Stimulated activated CD4-positive, alpha-beta T cell treated with anti-CD3 and anti-CD28 coated beads, Interleukin-12 subunit alpha, Interleukin-12 subunit beta, amount 100 ng/mL, for 4 hours (primary cell): ENCODE measurements around the gene NGF.
"Not testable (repeated sequence)": the region's sequence is repeated elsewhere in the genome, so short reads cannot be mapped to it uniquely, and the experiment has no call there.

ENCODE experiments used
- DNase-seq: peaks from one replicate; pipeline ENCODE4 v3.0.0-alpha.2; 2020

NGF gene

DNA sequence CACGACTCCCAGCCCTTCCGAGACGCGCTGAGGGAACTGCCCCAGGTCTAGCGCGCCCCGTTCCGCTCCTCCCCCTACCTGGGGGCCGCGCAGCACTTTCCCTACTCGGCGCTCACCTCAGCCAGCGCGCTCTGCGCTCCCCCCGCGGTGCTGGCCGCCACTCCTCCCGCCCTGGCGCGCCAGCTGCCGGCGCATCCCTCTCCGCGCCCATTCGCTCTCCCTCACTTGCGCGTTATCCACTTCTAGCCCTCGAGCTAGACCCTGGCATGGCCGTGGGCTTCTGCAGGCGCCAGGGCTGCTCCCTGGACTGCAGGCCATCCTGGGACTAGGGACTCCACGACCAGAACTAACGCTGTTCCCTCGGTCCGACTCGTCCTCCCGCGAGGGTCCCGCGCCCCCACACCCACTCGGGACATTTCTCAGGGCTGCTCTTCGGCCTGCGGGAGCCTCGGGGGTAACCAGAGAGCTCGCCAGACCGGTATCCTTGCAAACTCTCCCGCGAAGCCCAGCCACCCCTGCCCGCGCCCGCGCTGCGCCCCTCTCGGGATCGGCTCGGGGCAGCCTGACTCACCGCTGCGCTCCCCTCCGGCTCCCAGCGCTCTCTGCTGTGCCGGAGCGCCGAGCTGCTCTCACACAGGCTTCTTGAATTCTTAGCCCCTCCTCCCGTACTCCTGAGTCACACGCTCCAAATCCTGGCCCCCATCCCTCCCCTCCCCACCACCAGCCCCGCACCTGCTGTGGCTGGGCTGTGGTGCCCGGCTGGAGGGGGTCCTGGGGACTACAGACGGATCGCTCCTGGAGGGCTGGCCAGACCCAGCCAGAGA lies at the start of gene NGF:
Gene NGF (minus strand): TSS at position 617 of the 824 bp plus-strand sequence. CDS start 51,454 bp downstream, outside the sequence.
- DNase-seq = no peak

DNA sequence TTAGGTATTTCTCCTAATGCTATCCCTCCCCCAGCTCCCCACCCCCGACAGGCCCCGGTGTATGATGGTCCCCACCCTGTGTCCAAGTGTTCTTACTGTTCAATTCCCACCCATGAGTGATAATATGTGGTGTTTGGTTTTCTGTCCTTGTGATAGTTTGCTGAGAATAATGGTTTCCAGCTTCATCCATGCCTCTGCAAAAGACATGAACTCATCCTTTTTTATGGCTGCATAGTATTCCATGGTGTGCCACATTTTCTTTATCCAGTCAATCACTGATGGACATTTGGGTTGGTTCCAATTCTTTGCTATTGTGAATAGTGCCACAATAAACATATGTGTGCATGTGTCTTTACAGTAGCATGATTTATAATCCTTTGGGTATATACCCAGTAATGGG lies 45.4 kb upstream of the NGF start:
- not testable (repeated sequence) for DNase-seq

DNA sequence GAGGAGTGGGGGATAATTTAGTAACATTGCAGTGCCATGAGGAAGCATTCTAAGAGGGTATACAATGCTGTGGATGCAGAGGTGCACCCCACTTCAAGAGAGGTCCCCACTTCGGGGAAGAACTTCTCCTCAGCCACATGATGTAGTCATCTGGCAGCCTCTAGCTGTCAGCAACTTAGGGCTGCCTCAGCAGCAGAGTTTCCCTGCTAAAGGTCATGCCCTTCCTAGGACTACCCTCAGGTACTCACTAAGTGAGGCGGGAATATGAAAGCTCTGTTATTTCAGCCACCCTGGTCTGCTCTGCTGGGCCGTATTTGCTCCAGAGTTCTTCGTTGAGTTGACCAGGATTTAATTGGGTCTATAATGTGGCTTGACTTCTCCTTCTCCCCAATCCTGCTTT lies 41.9 kb upstream of the NGF start:
- no peak for DNase-seq

DNA sequence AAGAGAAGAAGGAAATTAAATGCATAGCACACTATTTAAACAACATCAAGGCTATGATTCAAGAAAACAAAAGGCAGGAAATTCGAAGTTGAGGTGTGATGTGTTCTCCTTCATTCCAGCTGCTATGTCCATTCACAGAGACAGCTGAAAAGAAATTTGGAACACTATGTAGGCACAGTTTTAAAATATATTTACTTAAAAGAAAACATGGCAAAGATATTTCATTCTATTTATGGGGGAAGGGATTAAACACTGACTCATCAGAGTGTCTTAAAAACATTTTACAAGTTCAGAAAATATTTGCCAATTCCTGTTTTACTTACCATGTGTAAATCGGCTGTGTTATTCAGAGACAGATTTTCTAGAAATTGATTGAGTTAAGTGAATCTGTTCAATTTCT lies 39.4 kb upstream of the NGF start:
- DNase-seq = no peak

DNA sequence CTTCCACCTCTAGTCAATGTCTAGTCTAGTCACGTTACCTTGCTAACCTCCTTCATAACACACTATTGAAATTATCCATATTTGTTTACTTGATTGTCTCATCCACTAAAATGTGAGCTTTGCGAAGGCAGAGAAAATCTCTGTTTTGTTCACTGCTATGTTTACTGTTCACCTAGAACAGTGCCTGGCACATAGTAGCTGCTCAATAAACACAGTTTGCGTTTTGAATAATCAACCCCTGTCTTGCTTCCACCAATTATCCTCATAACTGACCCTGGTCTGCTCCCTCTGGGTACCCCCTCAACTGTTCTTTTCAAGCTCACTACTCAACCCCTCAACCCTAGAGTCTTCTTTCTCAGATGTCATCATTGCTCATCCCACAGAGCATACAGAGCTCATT lies 36.5 kb upstream of the NGF start:
- DNase-seq = no peak

DNA sequence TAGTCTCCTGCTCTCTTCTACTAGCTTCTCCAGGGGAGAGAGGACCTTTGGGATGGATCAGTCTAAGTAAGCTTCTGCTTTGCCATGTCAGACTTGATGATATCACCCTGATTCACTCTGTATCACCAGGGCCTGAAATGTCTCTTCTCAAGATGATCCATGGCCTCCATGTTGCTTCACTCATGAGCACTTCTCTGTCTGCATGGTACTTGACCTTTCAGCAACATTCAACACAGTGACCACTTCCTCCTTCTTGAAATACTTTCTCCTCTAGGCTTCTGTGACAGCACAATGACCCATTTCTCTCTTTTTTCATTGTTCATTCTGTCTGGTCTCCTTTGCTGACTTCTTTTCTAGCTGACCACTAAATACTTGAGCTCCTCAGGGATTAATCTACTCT lies 35.3 kb upstream of the NGF start:
- DNase-seq = no peak

DNA sequence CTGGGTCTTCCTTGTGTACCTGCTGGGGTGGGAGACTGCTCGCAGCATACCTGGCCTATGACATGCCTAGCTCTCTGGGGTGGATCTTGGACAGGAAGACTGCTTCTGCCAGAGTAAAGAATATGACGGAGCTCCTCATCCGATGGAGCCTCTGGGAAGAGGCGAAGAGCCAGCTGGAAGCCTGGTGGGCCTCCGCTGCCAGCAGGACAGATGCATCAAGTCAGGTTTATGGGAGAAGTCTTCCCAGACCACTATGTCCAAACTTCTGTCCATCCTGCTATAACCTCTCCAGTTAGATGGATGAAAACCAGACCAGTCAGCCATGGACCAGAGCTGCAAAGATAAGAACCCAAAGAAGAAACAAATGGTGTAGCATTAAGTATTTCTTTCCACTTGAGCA lies 27.7 kb upstream of the NGF start:
- no peak for DNase-seq

DNA sequence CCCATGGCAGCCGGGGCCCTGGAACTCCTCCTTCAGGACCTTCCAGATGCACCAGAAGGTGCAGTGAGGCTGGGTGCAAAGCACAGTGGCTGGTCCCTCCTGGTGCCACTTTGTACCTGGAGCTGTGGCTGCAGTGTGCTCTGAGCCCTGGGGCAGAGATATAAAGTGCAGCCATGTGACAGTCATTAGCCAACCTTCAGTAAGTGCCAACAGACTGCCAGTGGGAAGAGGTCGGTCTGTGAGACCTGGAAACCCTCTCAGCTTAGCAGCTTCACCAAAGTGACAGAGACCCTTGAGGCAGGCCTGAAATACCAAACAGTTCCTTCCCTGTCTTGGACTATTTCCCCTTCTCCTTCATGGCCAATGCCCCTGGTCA lies 26.7 kb upstream of the NGF start:
- no peak for DNase-seq

DNA sequence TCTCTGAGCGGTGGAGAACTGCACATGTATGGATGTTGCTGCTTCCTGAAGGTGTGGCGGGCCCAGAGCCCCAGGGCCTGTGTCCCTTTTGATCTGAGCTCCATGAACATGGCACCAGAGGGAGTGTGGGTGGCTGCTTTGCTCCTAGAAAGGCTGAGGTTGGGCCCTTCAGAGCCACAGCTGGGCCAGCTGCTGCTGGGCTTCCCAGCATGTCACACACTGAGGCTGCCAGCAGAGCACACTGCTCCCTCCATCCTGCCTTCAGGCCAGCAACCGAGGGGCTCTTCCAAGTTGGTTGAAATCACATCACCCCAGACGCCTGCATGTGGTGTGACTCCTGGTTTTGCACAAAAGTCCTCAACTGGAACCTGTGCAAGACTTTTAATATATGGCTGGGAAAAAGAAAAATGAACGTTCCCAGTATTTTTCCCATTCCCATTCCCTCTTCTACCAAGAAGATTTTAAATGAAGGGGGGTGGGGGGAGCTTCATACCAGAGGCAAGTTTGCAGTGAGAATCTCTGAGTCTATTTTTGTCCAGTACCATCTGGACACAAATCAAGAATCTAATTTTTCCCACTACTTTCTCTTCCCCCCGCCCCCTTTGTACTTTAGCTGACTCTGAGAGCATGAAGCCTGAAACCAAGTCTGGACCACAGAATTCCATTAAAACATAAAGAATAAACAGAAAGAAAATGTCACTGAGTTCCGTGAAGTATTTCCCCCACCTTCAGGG lies 26.2 kb upstream of the NGF start:
- no peak for DNase-seq

DNA sequence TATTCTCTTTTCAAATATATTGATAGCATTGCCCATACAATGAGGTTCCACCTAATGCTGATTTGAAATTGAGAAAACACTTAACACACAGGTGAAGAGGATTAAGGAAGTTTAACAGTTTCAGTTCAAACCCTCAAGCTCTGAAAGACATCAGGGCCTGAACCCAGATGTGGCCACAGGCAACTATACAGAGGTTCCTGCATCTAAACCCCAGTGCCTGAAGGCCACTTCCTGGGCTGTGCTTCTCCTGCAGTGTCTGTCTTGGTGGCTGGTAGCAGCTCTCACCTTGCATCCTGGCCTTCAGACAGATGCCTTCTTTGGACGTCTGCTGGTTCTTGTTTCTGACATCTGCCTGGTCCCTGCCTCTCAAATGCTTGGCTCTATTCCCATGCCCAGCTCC lies 25.1 kb upstream of the NGF start:
- no peak for DNase-seq

DNA sequence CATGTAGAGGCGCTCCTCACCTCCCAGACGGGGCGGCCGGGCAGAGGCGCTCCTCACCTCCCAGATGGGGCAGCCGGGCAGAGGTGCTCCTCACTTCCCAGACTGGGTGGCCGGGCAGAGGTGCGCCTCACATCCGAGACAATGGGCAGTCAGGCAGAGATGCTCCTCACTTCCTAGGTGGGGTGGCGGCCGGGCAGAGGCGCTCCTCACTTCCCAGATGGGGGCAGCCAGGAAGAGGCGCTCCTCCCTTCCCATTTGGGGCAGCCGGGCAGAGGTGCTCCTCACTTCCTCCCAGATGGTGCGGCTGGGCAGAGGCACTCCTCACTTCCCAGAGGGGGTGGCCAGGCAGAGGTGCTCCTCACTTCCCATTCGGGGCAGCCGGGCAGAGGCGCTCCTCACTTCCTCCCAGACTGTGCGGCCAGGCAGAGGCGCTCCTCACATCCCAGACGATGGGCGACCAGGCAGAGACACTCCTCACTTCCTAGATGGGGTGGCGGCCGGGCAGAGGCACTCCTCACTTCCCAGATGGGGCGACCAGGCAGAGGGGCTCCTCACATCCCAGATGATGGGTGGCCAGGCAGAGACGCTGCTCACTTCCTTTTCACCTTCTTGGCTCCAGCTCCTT lies 22.6 kb upstream of the NGF start:
- DNase-seq = not testable (repeated sequence)

DNA sequence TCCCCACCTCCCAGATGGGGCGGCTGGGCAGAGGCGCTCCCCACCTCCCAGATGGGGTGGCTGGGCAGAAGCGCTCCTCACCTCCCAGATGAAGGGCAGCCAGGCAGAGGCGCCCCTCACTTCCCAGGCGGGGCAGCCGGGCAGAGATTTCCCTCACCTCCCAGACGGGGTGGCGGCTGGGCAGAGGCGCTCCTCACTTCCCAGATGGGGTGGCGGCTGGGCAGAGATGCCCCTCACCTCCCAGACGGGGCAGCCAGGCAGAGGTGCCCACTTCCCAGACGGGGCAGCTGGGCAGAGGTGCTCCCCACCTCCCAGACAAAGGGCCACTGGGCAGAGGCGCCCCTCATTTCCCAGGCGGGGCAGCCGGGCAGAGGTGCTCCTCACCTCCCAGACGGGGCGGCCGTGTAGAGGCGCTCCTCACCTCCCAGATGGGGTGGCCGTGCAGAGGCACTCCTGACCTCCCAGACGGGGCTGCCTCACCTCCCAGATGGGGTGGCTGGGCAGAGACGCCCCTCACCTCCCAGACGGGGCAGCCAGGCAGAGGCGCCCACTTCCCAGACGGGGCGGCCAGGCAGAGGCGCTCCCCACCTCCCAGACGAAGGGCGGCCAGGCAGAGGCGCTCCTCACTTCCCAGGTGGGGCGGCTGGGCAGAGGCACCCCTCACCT lies 21.9 kb upstream of the NGF start:
- DNase-seq = not testable (repeated sequence)

DNA sequence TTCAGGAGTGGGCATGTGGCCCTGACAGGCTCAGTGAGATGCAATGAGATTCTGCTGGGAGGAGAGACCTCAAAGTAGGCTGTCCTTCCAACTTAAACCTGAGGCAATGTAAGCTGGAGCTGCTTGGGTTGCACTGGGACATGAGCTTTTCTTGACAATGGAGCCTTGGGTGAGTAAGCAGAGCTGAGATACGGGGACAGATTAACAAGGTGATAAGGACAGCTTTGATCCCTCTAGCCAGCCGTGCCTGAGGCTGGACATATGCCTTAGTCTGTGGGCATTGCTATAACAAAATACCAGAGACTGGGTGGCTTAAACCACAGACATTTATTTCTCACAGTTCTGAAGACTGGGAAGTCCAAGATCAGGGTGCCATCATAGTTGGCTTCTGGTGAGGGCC lies 18.3 kb upstream of the NGF start:
- no peak for DNase-seq

DNA sequence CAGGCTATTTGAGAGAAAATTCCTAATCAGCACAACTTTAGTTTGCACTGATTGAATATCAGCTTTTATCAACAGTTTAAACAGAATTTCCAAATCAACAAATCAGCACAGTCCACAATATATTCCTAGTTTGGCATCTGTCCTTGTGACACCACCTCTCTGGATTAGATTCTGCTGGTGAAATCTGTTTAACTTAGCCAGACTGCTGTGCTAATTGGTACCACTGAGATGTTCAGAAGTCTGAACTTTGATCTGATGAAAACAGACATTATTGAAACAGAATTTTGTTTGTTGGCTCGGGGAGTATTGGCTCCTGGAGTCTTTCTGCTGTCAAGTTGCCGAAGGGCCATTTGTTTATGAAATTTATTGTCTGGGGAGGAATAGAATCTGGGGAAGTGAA lies 17.0 kb upstream of the NGF start:
- DNase-seq = no peak

DNA sequence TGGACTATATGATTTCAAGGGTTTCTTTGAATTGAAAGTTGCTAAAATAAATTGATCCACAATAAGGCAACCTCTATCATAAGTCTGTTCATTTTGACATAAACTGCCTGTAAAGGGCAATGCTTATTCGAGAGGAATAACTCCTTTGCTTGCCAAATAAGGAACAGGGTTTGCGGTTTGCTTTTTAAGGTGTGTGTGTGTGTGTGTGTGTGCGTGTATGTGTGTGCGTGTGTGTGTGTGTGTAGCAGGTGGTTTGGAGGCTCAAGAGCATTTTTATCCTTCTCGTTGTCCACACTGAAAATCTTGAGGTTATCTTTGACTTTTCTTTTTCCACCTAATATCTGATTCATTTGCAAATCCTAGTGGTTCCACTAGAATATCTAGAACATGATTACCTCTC lies 13.1 kb upstream of the NGF start:
- no peak for DNase-seq

DNA sequence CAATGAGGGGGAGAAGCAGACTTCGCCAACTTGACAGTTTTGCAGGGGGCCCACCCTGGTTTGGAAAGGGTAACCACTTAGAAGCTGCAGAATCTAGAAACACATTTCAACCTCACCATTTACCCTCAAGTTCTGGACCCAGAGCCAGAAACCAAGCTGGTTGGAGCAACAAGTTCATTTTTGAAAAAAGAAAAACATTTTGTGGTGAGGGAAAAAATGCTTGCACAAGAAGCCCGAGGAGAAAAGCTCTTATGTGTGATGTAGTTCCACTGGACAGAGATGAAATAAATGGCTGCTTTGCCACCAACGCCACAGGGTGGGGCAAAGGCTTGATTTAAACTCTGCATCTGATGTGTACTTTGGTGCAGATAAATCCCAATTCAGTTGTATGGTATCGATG lies 10.6 kb upstream of the NGF start:
- no peak for DNase-seq

DNA sequence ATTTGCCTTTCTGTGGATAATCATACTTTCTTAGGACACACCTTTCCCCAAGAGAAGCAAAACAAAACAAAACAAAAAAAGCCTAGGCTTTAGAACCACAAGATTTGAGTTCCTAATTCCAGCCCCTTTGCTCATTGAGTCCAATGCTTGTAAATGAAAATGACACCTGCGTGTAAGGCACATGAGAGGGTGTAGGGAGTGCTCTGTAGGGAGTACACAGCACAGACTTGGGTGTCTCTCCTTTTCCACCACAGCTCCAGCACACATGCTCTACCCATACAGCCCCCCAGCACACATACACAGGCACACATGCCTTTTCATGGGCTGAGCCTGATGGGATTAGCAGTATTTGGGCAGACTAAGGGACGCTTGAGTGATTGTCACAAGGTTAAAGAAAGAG lies 9.2 kb upstream of the NGF start:
- DNase-seq = no peak

DNA sequence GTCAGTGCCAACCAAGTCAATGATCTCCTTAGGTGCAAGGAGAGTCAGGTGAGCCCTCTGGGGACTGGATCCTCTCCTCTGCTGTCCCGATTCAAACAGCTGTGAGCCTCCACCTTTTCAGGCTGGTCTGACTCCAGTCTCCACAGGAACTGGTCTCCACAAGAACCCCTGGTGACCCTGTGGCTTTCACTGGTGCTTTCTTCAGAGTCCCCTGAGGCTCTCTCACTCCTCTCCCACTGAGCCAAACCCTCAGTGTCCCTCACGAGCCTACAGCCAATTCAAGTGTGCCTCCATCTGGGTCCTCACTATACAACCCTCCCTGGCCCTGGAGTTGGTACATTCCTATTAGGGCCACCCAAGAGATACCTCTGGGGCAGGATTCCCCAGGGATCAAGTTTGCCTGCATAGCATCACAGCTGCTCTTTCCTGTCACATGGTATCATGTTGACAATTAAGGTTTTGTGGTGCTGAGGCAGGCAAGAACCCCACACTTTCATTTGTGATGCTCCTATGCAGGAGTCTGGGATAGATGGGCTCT lies 5.2 kb upstream of the NGF start:
- DNase-seq = no peak

DNA sequence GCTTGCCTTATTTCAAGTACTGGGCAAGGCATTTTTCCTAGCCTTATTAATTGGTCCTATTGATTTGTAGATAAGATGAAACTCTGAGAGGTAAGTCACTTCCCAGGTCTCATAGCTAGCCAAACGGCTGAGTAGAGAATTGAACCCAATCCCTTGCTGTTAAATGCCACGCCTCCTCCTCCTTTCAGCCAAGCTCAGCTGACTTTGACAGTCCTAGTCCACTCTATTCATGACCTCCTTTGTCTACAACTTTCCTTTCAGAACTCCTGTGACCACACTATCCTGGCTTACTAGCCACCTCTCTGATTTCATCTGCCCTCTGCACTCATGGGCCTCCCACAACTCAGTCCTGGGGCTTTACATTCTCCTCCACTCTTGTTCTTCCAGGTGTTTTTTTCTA lies 3.9 kb upstream of the NGF start:
- no peak for DNase-seq

DNA sequence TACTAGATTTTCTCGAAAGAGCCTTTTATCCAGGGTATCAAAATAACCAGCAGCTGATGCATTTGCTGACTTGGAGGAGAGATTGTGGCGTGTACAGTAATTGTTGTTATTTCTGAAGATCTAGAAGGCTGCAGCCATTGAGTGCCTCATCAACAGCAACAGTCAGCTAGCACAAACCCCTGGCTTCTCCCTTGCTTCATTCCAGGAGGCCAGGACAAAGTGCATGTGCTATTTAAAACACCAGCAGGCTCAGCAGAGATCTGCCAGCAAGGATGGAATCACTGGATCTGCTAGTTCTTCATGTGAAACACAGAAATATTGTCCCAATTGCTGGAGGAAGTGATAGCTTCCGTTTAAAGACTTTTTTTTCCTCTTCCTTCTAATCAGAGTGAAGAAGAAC lies 2.8 kb upstream of the NGF start:
- DNase-seq = no peak

DNA sequence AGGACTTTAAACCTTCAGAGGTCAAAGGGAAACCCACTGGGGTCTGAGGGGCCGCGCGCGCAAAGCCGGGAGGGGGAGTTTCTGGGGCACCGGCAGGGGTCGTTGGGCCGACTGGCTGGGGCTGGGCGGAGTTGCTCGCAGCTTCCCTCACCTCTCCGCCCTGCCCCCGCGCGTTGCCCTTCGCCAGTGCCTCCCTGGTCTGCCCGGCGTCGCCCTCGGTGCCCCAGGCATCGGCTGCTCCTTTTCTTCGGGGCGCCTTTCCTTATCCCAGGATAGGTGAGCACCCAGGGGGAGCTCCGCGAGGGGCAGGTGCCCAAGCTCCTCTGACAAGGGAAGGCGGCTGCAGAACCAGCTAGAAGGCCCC lies 390 bp upstream of the NGF start:
- DNase-seq = no peak

DNA sequence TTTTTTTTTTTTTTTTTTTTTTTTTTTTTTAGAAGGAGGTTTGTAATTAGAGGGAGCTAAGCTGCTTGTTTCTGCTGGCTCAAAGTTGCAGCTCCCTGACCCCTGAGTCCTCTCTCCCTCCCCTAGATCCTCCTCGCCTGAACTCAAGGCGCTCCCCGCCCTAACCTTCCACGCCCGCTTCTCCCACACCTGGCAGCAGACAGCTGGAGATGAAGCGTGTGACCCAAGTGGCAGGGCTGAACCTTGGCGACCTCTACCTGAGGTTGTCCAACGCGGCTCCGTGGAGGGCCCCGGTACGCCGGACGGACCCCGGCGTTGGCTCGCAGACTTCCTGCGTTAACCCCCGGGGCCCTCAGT lies 795 bp downstream of the NGF start:
- no peak for DNase-seq

DNA sequence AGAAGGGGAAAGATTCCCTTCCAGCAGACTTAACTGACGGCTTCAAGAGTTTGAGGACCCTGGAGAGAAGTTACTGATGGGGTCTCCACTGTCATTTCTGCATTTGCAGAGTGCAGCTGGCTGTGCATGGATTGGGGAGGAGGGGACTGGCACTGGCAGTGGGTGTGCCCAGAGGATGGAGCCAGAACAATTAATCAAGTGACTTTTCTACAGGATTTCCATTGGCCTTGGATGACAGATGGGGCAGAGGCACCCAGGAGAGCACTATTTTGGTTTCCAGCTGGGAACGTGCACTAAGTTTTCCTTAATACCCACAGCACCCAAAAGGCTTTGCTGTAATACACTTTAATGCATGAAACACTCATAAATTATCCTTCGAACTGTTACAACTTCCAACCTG lies 1.3 kb downstream of the NGF start:
- DNase-seq = no peak
